Kidney (tissue), 14 donors: ENCODE results near the gene TAF10. TPM values are rescaled to one million over a fixed set of nuclear protein-coding genes. Genes with fewer than 3 reads are reported as not detected.
A peak's percentile ranks its signal among the peaks of the same experiment; 100 is the strongest.

Experiments
- DNase-seq, 5 donors: peaks; one replicate each; pipeline ENCODE4 v3.0.0-alpha.2; 2013 to 2020
- FAIRE-seq: peaks from 2 replicates; lab custom pipeline; 2012; peaks lifted over from hg19 to GRCh38; lab: Jason Lieb, UNC
- H3K27ac ChIP-seq, 2 donors: one replicate each; pipeline ENCODE4 v1.7.0; 2013; ENCODE audit warnings: low read depth in 2 of 2, low read length in 2 of 2, inconsistent platforms in 1 of 2
- H3K27me3 ChIP-seq: one replicate; pipeline ENCODE4 v1.7.1; 2013; ENCODE audit warnings: low read length, inconsistent platforms; ENCODE audit not compliant: control insufficient read depth, insufficient read depth
- H3K36me3 ChIP-seq, 3 donors: one replicate each; pipeline versions ENCODE4 v1.7.0 to v1.7.1; 2013; ENCODE audit warnings: low read length in 3 of 3, control low read depth in 1 of 3, inconsistent platforms in 1 of 3; ENCODE audit not compliant: insufficient read depth in 3 of 3, control insufficient read depth in 2 of 3
- H3K4me1 ChIP-seq, 3 donors: one replicate each; pipeline versions ENCODE4 v1.7.0 to v1.7.1; 2013; ENCODE audit warnings: low read length in 3 of 3, inconsistent platforms in 1 of 3, low read depth in 1 of 3; ENCODE audit not compliant: control insufficient read depth in 2 of 3, insufficient read depth in 2 of 3
- H3K4me3 ChIP-seq, 3 donors: one replicate each; pipeline versions ENCODE4 v1.7.0 to v1.8.1; 2013; ENCODE audit warnings: low read length in 3 of 3, control low read depth in 1 of 3, inconsistent platforms in 1 of 3
- H3K9ac ChIP-seq, 3 donors: one replicate each; pipeline versions ENCODE4 v1.7.0 to v1.7.1; 2013; ENCODE audit warnings: low read length in 3 of 3, control low read depth in 1 of 3, inconsistent platforms in 1 of 3
- H3K9me3 ChIP-seq, 3 donors: one replicate each; pipeline versions ENCODE4 v1.7.0 to v1.7.1; 2013; ENCODE audit warnings: low read length in 3 of 3, control low read depth in 1 of 3, inconsistent platforms in 1 of 3; ENCODE audit not compliant: control insufficient read depth in 2 of 3, insufficient read depth in 1 of 3
- CTCF ChIP-seq: IDR thresholded peaks from 3 replicates; pipeline ENCODE4 v1.5.1; 2012; ENCODE audit warnings: mild to moderate bottlenecking, moderate library complexity, borderline replicate concordance; ENCODE audit not compliant: insufficient read depth; ENCODE audit errors: extremely low read depth
- intact Hi-C: fragments of 100-400 bp; cut with DNase I; formaldehyde crosslinking; loops from one replicate; pipeline ENCODE4 v1.11.1; 2022
- polyA plus RNA-seq: library from polyadenylated mRNA; stranded (reverse); fragments of 350-450 nt; fragmentation: Illumina TruSeq; extraction: RNeasy Lipid Tissue Mini Kit (QIAGEN cat#74804); gene quantifications from one replicate; pipeline ENCODE4 v1.2.3, GENCODE V29; 2014; ENCODE audit warnings: low read depth, low replicate concordance; ENCODE audit not compliant: insufficient read depth
- total RNA-seq: library from RNA; stranded (reverse); fragmentation: NEBNext Ultra II Directional; extraction: Animal tissue kit (Norgen Biotek cat#: 25700); gene quantifications from one replicate; pipeline ENCODE4 v1.2.1, GENCODE V29; 2021
- donor health status: control.
- donor health status: control.
- donor health status: control.
- donor health status: control.
- donor health status: control.
- donor health status: DM: yes; HTN: yes; CAD: no.
- donor health status: Normal renal cell carcinoma (clear cell type).

The TAF10 gene
- total and polyA plus RNA-seq, 2 donors from 2014 or later = 136 to 250 TPM

GRCh38 chr11:6602096-6602940 is 9.7 kb downstream of the TAF10 start:
- peak in 2 of 5 donors; percentile 3 to 31 for DNase-seq
- Histone ChIP-seq H3K9ac (peak overlapping the region; percentile 66 to 96 (median 84)), H3K4me1 (peaks cover 5 to 34% (median 20%) of the 10 kb centered on the region in 3 donors), H3K27ac (peak overlapping the region in 1 of 2 donors; percentile 92), H3K36me3 (peaks cover 3 to 23% (median 17%) of the 10 kb centered on the region in 3 donors), H3K4me3 (peak overlapping the region; percentile 87 to 91 (median 89)), H3K27me3 (no peaks in the 10 kb centered on the region), H3K9me3 (no peaks in the 10 kb centered on the region)
- TF ChIP-seq CTCF = no peak
- intact Hi-C loops = no loop called here
- FAIRE-seq = no peak

GRCh38 chr11:6601041-6601461 is 11.0 kb downstream of the TAF10 start:
- H3K9ac ChIP-seq = no peak overlapping the region
- intact Hi-C loops = no loop called here
- H3K4me3 ChIP-seq = no peak overlapping the region
- no peak for TF ChIP-seq CTCF
- peak in 2 of 5 donors; percentile 29 to 54 for DNase-seq
- H3K4me1 ChIP-seq = peaks cover 3 to 25% (median 10%) of the 10 kb centered on the region in 3 donors
- peaks cover 3 to 23% (median 21%) of the 10 kb centered on the region in 3 donors for H3K36me3 ChIP-seq
- no peak overlapping the region for H3K27ac ChIP-seq
- H3K27me3 ChIP-seq = no peaks in the 10 kb centered on the region
- FAIRE-seq = no peak
- H3K9me3 ChIP-seq = no peaks in the 10 kb centered on the region

GRCh38 chr11:6599881-6600390 is 12.1 kb downstream of the TAF10 start:
- FAIRE-seq (no peak), DNase-seq (peak in 2 of 5 donors; percentile 36 to 48)
- H3K9ac ChIP-seq = no peak overlapping the region
- H3K4me3 ChIP-seq = no peak overlapping the region
- H3K9me3 ChIP-seq = no peaks in the 10 kb centered on the region
- H3K27ac ChIP-seq = peak overlapping the region in 1 of 2 donors; percentile 7
- peaks cover 3 to 23% (median 21%) of the 10 kb centered on the region in 3 donors for H3K36me3 ChIP-seq
- H3K27me3 ChIP-seq = no peaks in the 10 kb centered on the region
- TF ChIP-seq CTCF = no peak
- intact Hi-C loops = no loop called here
- H3K4me1 ChIP-seq = peaks cover under 1 to 17% (median 9%) of the 10 kb centered on the region in 3 donors
